T-cell (primary cell): ENCODE results near the gene MAPK8IP3. TPM values are rescaled to one million over a fixed set of nuclear protein-coding genes. Genes with fewer than 3 reads are reported as not detected.
A peak's percentile ranks its signal among the peaks of the same experiment; 100 is the strongest.

Experiments used
- ATAC-seq, 4 experiments: fragments of 200-7000 bp in 3 of 4; fragments of 150-1000 bp in 1 of 4; cut with Tn5 transposase; replicated peaks in 1 of 4; 1 replicate in 3 of 4; 2 replicates in 1 of 4; pipeline ENCODE4 v1.10.0; 2021; ENCODE audit warnings: moderate library complexity in 3 of 4, mild to moderate bottlenecking in 2 of 4, moderate number of reproducible peaks in 1 of 4
- CTCF ChIA-PET, 2 donors: fragments of 300-600 bp; sonication (Branson Sonifier 250); formaldehyde crosslinking; loops; one replicate each; lab custom pipeline; 2022; ENCODE audit warnings: antibody characterized with exemption in 2 of 2; lab: Charles Lee
- POLR2A ChIA-PET, 2 donors: fragments of 300-600 bp; sonication (Branson Sonifier 250); formaldehyde crosslinking; loops; one replicate each; lab custom pipeline; 2022; ENCODE audit warnings: antibody characterized with exemption in 2 of 2; lab: Charles Lee
- DNase-seq, 35 experiments: peaks; one replicate each; pipeline versions ENCODE4 v3.0.0 to v3.0.0-alpha.2; 2013 to 2023
- H3K27ac ChIP-seq: one replicate; pipeline ENCODE4 v1.5.1; 2013; ENCODE audit warnings: low read length
- H3K27me3 ChIP-seq, 2 experiments: replicated peaks in 1 of 2; 1 replicate in 1 of 2; 2 replicates in 1 of 2; pipeline versions ENCODE4 v1.6.1 to v1.7.0; 2013; ENCODE audit warnings: low read length in 1 of 2, mixed read lengths in 1 of 2; ENCODE audit not compliant: control insufficient read depth in 2 of 2, insufficient read depth in 2 of 2; ENCODE audit errors: extremely low read depth in 1 of 2
- H3K36me3 ChIP-seq, 2 donors: 1 replicate in 1 of 2; 2 replicates in 1 of 2; pipeline versions ENCODE4 v1.6.1 to v1.7.0; 2013; ENCODE audit warnings: low read length in 1 of 2; ENCODE audit not compliant: control insufficient read depth in 2 of 2, insufficient read depth in 1 of 2; ENCODE audit errors: extremely low read depth in 1 of 2
- H3K4me1 ChIP-seq, 2 experiments: 1 replicate in 1 of 2; 2 replicates in 1 of 2; pipeline versions ENCODE4 v1.6.1 to v1.7.0; 2013; ENCODE audit warnings: low read length in 2 of 2, mixed read lengths in 1 of 2; ENCODE audit not compliant: insufficient read depth in 2 of 2, control insufficient read depth in 1 of 2; ENCODE audit errors: extremely low read depth in 1 of 2
- H3K4me3 ChIP-seq, 2 donors: 1 replicate in 1 of 2; 2 replicates in 1 of 2; pipeline versions ENCODE4 v1.5.1 to v1.7.0; 2013; ENCODE audit warnings: mild to moderate bottlenecking in 2 of 2, low read length in 1 of 2, moderate library complexity in 1 of 2; ENCODE audit not compliant: control insufficient read depth in 1 of 2; ENCODE audit errors: extremely low read depth in 1 of 2
- H3K9me3 ChIP-seq: 2 replicates; pipeline ENCODE4 v1.7.0; 2013
- H3K27ac Mint-ChIP-seq, 2 donors: one replicate each; pipeline ENCODE4 v1.8.0; 2020 to 2021; ENCODE audit warnings: mild to moderate bottlenecking in 2 of 2, mixed read lengths in 2 of 2
- H3K27me3 Mint-ChIP-seq, 2 donors: one replicate each; pipeline ENCODE4 v1.8.0; 2021 to 2022; ENCODE audit warnings: mixed read lengths in 2 of 2
- H3K36me3 Mint-ChIP-seq: one replicate; pipeline ENCODE4 v1.8.0; 2021; ENCODE audit warnings: mixed read lengths
- H3K4me1 Mint-ChIP-seq, 3 donors: one replicate each; pipeline ENCODE4 v1.8.0; 2020 to 2022; ENCODE audit warnings: mixed read lengths in 3 of 3, mild to moderate bottlenecking in 1 of 3
- H3K4me3 Mint-ChIP-seq, 3 donors: one replicate each; pipeline ENCODE4 v1.8.0; 2020 to 2022; ENCODE audit warnings: mild to moderate bottlenecking in 3 of 3, mixed read lengths in 3 of 3, moderate library complexity in 3 of 3
- H3K9me3 Mint-ChIP-seq, 3 donors: one replicate each; pipeline ENCODE4 v1.8.0; 2020 to 2022; ENCODE audit warnings: mixed read lengths in 3 of 3
- WGBS: methylation state at CpG from one replicate; pipeline ENCODE4 v1.1.5; 2013; ENCODE audit warnings: missing lambda C conversion rate; ENCODE audit not compliant: insufficient coverage; 5-methylcytosine and 5-hydroxymethylcytosine counted together
- total RNA-seq, 35 experiments: library from RNA in 6 of 35; stranded (reverse) in 6 of 35; fragments of 120-200 nt in 1 of 35; gene quantifications; one replicate each; pipeline versions ENCODE4 v1.2.1 to v1.2.4 and lab custom pipeline; 2013 to 2026

MAPK8IP3 gene
- total RNA-seq, 5 donors from 2014 or later (not counting 1 experiment from before 2014, with no cell fraction given) = 216 to 309 (median 290) TPM

DNA sequence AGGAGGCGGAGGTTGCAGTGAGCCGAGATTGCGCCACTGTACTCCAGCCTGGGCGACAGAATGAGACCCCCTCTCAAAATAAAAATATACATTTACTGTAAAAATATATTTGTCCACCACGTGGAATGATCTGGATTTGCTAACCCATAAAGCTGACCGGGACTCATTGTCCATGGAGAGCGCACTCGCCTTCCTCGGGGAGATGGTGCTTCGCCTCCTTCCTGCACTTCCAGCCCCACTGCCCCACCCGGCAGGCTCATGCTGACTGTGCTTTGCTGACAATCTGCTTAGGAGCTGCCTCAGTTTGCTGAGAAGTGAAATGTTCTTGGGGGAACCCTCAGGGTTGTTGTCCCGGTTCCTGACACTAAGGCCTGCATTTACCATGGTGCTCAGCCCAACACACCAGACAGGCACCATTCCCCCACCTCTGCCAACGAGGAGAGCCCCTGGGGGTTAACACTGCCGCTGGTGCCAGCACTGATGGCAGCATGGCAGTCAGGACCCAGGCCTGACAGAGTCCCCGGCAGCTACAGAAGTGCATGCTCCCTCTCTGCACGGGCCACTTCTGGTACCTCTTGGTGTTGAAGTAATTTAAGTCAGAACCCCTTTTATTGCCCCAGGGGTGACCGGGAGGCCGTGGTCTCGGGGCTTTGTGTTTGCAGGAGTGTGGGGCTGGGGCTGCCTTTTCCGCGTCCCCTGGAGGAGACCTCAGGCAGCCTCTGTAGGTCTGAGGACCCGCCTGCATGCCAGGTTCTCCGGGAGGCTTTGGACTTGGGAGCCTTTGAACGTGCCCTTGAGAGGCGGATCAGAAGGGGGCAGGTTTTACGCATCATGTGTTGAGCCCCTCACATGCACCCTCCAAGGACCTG, 79.2 kb downstream of the MAPK8IP3 start:
- POLR2A ChIA-PET = no interaction called here
- peaks cover 22 to 54% of the 10 kb centered on the region in 2 donors for H3K36me3 ChIP-seq
- no peaks in the 10 kb centered on the region for H3K9me3 ChIP-seq
- no peak overlapping the region for H3K4me3 ChIP-seq
- no peaks in the 10 kb centered on the region for H3K27me3 ChIP-seq
- H3K4me1 ChIP-seq = peaks cover 2 to 56% of the 10 kb centered on the region in 2 experiments
- no peak for DNase-seq
- H3K36me3 Mint-ChIP-seq = peaks cover 5% of the 10 kb centered on the region
- no peak overlapping the region for H3K27ac ChIP-seq
- peaks cover 14 to 43% (median 34%) of the 10 kb centered on the region in 3 donors for H3K4me1 Mint-ChIP-seq
- no peaks in the 10 kb centered on the region for H3K9me3 Mint-ChIP-seq
- H3K27me3 Mint-ChIP-seq = no peaks in the 10 kb centered on the region
- no peak for ATAC-seq
- WGBS = 98% methylated on average over 16 of the region's 26 CpGs
- no peak overlapping the region for H3K27ac Mint-ChIP-seq
- H3K4me3 Mint-ChIP-seq = peak overlapping the region; percentile 31 to 59 (median 49)
- CTCF ChIA-PET = no interaction called here

DNA sequence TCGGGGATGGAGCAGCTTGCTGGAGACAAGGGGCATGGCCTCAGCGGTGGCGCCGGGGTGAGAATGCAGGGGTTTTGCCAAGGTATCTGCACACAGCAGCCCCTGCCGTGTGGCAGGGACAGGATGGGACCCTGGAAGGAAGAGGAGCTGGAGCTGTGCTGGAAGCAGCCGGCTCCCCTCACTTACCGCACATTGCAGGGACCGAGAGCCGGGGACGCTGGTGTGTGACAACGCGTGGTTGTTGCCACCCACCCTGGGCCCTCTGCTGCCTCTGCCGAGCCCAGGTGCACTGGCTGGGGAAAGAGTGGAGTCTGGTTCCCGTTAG, 79.8 kb downstream of the MAPK8IP3 start:
- no peaks in the 10 kb centered on the region for H3K27me3 Mint-ChIP-seq
- no peaks in the 10 kb centered on the region for H3K9me3 Mint-ChIP-seq
- no peak overlapping the region for H3K27ac ChIP-seq
- H3K4me3 ChIP-seq = no peak overlapping the region
- no peaks in the 10 kb centered on the region for H3K27me3 ChIP-seq
- WGBS = 95% methylated on average over 10 of the region's 14 CpGs
- H3K36me3 ChIP-seq = peaks cover 20 to 57% of the 10 kb centered on the region in 2 donors
- POLR2A ChIA-PET = no interaction called here
- ATAC-seq (no peak), DNase-seq (no peak)
- peaks cover 2 to 52% of the 10 kb centered on the region in 2 experiments for H3K4me1 ChIP-seq
- CTCF ChIA-PET = no interaction called here
- peaks cover 5% of the 10 kb centered on the region for H3K36me3 Mint-ChIP-seq
- H3K9me3 ChIP-seq = no peaks in the 10 kb centered on the region
- peaks cover 14 to 41% (median 32%) of the 10 kb centered on the region in 3 donors for H3K4me1 Mint-ChIP-seq
- H3K27ac Mint-ChIP-seq = no peak overlapping the region
- peak overlapping the region in 1 of 3 donors; percentile 49 for H3K4me3 Mint-ChIP-seq

DNA sequence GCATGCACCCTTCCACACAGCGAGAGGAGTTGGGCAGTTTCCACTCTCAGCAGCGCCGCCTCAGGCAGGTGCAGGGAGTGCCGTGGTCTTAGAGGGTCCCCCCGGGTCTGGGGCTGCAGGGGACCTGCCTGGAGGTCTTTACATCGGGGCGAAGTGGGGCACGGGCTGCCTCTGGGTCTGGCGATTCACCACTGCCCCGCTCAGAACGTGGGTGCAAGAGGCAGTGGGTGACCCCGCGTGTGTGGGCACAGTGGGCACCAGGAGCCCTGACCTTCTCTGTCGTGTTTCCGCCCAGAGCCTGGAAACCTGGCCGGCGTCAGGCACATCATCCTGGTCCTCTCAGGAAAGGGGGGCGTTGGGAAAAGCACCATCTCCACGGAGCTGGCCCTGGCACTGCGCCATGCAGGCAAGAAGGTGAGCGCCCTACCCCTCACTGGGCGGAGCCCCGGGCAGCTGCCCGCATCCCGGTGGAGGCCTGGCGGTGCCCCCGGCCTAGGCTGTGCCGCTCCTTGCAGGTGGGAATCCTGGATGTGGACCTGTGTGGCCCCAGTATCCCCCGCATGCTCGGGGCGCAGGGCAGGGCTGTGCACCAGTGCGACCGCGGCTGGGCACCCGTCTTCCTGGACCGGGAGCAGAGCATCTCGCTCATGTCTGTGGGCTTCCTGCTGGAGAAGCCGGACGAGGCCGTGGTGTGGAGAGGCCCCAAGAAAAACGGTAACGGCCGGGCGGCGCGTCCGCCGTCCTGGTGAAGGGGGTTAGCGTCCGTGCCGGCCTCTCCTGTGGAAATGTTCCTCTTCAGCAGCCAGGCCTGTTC, 80.5 kb downstream of the MAPK8IP3 start:
- 96% methylated on average over 51 of the region's 51 CpGs for WGBS
- ChIA-PET CTCF (no interaction called here), POLR2A (no interaction called here)
- Histone ChIP-seq H3K36me3 (peaks cover 20 to 54% of the 10 kb centered on the region in 2 donors), H3K9me3 (no peaks in the 10 kb centered on the region), H3K27ac (no peak overlapping the region), H3K4me3 (no peak overlapping the region), H3K27me3 (no peaks in the 10 kb centered on the region), H3K4me1 (peaks cover under 1 to 50% of the 10 kb centered on the region in 2 experiments)
- H3K27ac Mint-ChIP-seq = no peak overlapping the region
- DNase-seq (no peak), ATAC-seq (no peak)
- H3K4me1 Mint-ChIP-seq = peaks cover 9 to 34% (median 26%) of the 10 kb centered on the region in 3 donors
- H3K4me3 Mint-ChIP-seq = no peak overlapping the region
- no peaks in the 10 kb centered on the region for H3K27me3 Mint-ChIP-seq
- no peaks in the 10 kb centered on the region for H3K9me3 Mint-ChIP-seq
- peaks cover 5% of the 10 kb centered on the region for H3K36me3 Mint-ChIP-seq

DNA sequence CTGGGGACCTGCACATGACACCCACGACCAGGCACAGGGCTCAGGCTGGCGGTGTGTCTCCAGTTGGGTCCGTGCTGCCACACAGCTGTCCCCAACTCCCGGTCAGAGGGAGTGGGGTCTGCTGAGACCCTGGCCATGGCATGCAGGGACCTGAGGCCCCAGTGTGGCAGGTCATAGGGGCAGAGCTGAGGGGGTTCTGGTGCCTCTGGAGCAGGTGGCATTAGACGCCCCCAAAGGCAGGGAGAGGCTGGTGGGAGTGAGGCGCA, 81.0 kb downstream of the MAPK8IP3 start:
- Mint-ChIP-seq H3K4me1 (peaks cover 4 to 29% (median 22%) of the 10 kb centered on the region in 3 donors), H3K27ac (no peak overlapping the region), H3K9me3 (no peaks in the 10 kb centered on the region), H3K36me3 (peaks cover 5% of the 10 kb centered on the region), H3K4me3 (no peak overlapping the region), H3K27me3 (no peaks in the 10 kb centered on the region)
- ATAC-seq = no peak
- Histone ChIP-seq H3K27ac (no peak overlapping the region), H3K4me3 (no peak overlapping the region), H3K36me3 (peaks cover 20 to 54% of the 10 kb centered on the region in 2 donors), H3K4me1 (peaks cover 0 to 45% of the 10 kb centered on the region in 2 experiments), H3K27me3 (no peaks in the 10 kb centered on the region), H3K9me3 (no peaks in the 10 kb centered on the region)
- POLR2A ChIA-PET = no interaction called here
- WGBS = 90% methylated on average over 6 of the region's 6 CpGs
- DNase-seq = no peak
- CTCF ChIA-PET = no interaction called here

DNA sequence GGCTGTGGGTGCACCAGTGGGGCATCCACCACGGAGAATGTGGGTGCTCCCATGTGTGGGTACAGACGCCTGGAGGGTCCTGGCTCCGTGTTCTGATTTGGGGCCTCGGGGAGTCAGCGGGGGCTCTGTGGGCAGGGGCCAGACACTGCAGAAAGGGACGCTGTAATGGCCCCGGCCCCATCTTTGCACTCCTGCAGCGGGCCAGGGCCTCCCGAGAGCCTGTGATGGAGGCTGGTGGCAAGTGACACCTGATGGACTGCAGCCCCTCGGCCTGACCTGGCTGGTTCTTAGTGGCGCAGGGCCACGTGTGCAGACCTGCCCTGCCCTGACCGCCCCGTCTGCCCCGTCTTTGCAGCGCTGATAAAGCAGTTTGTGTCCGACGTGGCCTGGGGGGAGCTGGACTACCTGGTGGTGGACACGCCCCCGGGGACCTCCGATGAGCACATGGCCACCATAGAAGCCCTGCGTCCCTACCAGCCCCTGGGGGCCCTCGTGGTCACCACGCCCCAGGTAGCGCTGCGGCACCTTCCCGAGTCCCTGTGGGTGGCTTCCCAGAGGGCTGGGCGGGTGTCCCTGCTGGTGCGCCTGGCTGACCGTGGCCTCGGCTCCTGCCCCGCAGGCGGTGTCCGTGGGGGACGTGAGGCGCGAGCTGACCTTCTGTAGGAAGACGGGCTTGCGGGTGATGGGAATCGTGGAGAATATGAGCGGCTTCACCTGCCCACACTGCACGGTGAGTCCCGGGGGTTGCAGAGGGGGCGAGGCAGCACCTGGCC, 81.5 kb downstream of the MAPK8IP3 start:
- H3K4me1 Mint-ChIP-seq = peaks cover 4 to 28% (median 22%) of the 10 kb centered on the region in 3 donors
- Histone ChIP-seq H3K36me3 (peaks cover 22 to 54% of the 10 kb centered on the region in 2 donors), H3K27ac (no peak overlapping the region), H3K9me3 (no peaks in the 10 kb centered on the region), H3K4me1 (peaks cover 0 to 45% of the 10 kb centered on the region in 2 experiments), H3K4me3 (no peak overlapping the region), H3K27me3 (no peaks in the 10 kb centered on the region)
- no peak for DNase-seq
- no peaks in the 10 kb centered on the region for H3K9me3 Mint-ChIP-seq
- POLR2A ChIA-PET = no interaction called here
- H3K27me3 Mint-ChIP-seq = no peaks in the 10 kb centered on the region
- H3K4me3 Mint-ChIP-seq = no peak overlapping the region
- CTCF ChIA-PET = no interaction called here
- ATAC-seq = no peak
- WGBS = 96% methylated on average over 44 of the region's 44 CpGs
- no peak overlapping the region for H3K27ac Mint-ChIP-seq
- H3K36me3 Mint-ChIP-seq = peaks cover 5% of the 10 kb centered on the region

DNA sequence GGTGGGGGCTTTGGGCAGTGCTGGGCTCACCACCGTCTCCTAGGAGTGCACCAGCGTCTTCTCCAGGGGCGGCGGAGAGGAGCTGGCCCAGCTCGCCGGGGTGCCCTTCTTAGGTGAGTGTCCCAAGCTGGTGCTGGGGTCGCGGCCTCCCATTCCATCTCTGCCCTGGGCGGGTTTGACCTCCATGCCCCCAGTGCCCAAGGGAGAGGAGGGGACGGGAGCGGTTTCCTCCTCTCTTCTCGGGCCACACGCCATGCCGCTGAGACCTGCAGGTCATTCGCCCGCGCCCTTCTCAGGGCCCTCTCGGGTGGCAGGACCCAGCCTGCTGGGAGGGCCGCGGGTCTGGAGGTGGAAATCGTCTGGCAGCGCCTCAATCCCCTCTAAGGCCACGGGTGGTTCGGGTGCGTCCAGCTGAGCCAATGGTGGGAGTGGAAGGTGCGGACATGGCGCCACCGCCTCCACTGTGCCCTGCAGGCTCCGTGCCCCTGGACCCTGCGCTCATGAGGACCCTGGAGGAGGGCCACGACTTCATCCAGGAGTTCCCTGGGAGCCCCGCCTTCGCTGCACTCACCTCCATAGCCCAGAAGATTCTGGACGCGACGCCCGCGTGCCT, 82.2 kb downstream of the MAPK8IP3 start:
- WGBS = 94% methylated on average over 19 of the region's 38 CpGs
- ATAC-seq = no peak
- H3K9me3 ChIP-seq = no peaks in the 10 kb centered on the region
- H3K36me3 Mint-ChIP-seq = peaks cover 5% of the 10 kb centered on the region
- no peak for DNase-seq
- peaks cover 0 to 43% of the 10 kb centered on the region in 2 experiments for H3K4me1 ChIP-seq
- H3K27ac ChIP-seq = no peak overlapping the region
- no peak overlapping the region for H3K4me3 Mint-ChIP-seq
- no peaks in the 10 kb centered on the region for H3K27me3 ChIP-seq
- H3K36me3 ChIP-seq = peaks cover 23 to 54% of the 10 kb centered on the region in 2 donors
- peaks cover 4 to 23% (median 21%) of the 10 kb centered on the region in 3 donors for H3K4me1 Mint-ChIP-seq
- ChIA-PET POLR2A (no interaction called here), CTCF (no interaction called here)
- H3K9me3 Mint-ChIP-seq = no peaks in the 10 kb centered on the region
- H3K27ac Mint-ChIP-seq = no peak overlapping the region
- H3K27me3 Mint-ChIP-seq = no peaks in the 10 kb centered on the region
- H3K4me3 ChIP-seq = no peak overlapping the region
